Measurements from ENCODE around the gene DCDC2C. TPM values are rescaled to one million over a fixed set of nuclear protein-coding genes. Genes with fewer than 3 reads are reported as not detected.

Gene DCDC2C
- total and polyA plus RNA-seq, 8 donors: not detected

DNA sequence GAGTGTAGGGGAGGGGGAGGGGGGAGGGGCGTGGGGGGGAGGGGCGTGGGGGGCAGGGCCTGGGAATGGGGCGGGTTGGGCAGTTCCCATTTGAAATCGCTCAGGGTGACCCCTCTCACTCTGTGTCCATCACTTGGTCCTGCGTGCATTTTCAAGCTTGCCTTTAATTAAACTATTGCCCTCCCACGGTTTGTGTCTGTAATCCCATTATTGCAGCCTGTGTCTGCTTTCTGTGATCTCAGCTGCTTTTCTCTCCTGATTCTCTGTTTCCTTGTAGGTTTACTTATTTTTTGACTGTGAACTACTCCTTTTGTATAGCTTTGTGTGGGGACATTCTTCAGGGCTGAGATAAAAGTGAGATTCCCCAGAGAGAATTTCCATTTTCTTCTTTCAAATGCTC, 1.3 kb downstream of the DCDC2C start:
- no peaks in the 10 kb centered on the region for H3K4me1 ChIP-seq
- H3K9me3 ChIP-seq: no peaks in the 10 kb centered on the region
- ATAC-seq: no peak
- H3K36me3 ChIP-seq: no peaks in the 10 kb centered on the region
- H3K27me3 ChIP-seq: peaks cover 19 to 80% of the 10 kb centered on the region in 2 donors
- no peak overlapping the region for H3K4me3 ChIP-seq
- TF ChIP-seq, protein P1, sequence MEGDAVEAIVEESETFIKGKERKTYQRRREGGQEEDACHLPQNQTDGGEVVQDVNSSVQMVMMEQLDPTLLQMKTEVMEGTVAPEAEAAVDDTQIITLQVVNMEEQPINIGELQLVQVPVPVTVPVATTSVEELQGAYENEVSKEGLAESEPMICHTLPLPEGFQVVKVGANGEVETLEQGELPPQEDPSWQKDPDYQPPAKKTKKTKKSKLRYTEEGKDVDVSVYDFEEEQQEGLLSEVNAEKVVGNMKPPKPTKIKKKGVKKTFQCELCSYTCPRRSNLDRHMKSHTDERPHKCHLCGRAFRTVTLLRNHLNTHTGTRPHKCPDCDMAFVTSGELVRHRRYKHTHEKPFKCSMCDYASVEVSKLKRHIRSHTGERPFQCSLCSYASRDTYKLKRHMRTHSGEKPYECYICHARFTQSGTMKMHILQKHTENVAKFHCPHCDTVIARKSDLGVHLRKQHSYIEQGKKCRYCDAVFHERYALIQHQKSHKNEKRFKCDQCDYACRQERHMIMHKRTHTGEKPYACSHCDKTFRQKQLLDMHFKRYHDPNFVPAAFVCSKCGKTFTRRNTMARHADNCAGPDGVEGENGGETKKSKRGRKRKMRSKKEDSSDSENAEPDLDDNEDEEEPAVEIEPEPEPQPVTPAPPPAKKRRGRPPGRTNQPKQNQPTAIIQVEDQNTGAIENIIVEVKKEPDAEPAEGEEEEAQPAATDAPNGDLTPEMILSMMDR (IDR thresholded peaks at IDR 0.05): no peak
- DNase-seq: no peak
- intact Hi-C loops (cut with DNase I): no loop called here
- H3K27ac ChIP-seq: no peak overlapping the region

DNA sequence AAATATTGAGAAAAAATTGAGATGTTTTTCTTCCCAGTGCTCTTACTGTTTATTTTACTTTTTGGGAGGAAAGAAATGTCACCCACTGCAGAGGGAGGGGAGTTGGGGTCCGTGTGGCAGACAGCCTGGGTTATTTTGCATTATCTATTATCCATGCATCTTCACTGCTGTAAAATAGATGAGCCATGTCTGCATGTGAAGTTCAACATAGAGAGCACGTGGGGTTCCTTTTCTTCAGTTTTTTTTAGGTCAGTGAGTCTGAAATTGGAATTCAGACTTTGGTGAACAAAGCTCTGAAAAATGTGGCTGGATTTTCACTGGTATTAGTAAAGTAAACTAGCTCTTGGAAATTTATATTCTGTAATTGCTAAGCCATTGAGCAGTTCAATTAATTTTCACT, 2.4 kb downstream of the DCDC2C start:
- TF ChIP-seq, protein P1 (IDR thresholded peaks at IDR 0.05): no peak
- DNase-seq (no peak), ATAC-seq (no peak)
- Histone ChIP-seq H3K27ac (no peak overlapping the region), H3K27me3 (peaks cover 19 to 77% of the 10 kb centered on the region in 2 donors), H3K9me3 (no peaks in the 10 kb centered on the region), H3K4me3 (no peak overlapping the region), H3K36me3 (no peaks in the 10 kb centered on the region), H3K4me1 (no peaks in the 10 kb centered on the region)
- intact Hi-C loops (cut with DNase I): no loop called here

DNA sequence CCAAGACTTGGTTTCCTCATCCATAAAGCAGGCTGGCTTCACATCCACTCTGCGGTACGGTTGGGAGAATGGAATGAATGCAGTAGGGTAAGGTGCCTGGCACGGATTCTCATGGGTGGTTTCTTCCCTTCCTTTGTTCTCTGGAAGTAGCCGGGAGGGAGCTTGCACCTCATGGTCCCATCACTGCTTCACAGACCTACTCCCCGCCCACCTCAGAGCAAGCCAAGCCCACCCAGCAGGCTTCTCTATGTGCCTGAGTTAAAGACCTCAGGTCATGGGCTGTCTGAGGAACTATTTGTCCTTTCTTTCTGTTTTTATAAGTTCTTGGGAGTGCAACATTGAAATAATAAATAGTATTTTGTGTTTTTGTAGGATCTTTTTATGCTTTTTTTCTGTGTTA, 3.5 kb downstream of the DCDC2C start:
- Histone ChIP-seq H3K4me1 (no peaks in the 10 kb centered on the region), H3K9me3 (no peaks in the 10 kb centered on the region), H3K4me3 (no peak overlapping the region), H3K27ac (no peak overlapping the region), H3K27me3 (peaks cover 19 to 66% of the 10 kb centered on the region in 2 donors), H3K36me3 (no peaks in the 10 kb centered on the region)
- intact Hi-C loops (cut with DNase I): no loop called here
- TF ChIP-seq, protein P1 (IDR thresholded peaks at IDR 0.05): no peak
- ATAC-seq (no peak), DNase-seq (no peak)

DNA sequence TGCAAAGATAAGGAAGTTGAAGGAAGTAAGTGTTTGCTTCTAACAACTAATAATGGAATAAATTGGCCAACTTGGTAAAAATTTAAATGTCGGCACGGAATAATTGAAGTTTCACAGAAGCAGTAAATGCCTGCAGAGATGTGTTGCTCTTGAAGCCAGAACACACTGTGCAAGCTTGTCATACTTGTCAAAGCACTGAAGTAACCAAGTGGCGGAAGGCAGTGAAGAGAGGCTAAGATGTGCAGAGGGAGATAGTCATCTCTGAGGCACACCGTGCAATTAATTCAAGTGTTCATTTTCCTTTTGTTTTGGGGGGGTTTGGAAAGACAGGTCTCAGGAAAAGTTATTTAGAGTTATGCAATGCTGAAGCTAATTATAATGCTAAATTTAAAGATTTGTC, 5.2 kb downstream of the DCDC2C start:
- Histone ChIP-seq H3K4me1 (no peaks in the 10 kb centered on the region), H3K36me3 (no peaks in the 10 kb centered on the region), H3K9me3 (no peaks in the 10 kb centered on the region), H3K27me3 (peaks cover 11 to 49% of the 10 kb centered on the region in 2 donors), H3K27ac (no peak overlapping the region), H3K4me3 (no peak overlapping the region)
- intact Hi-C loops (cut with DNase I): no loop called here
- ATAC-seq (no peak), DNase-seq (no peak)
- TF ChIP-seq, protein P1 (IDR thresholded peaks at IDR 0.05): no peak

DNA sequence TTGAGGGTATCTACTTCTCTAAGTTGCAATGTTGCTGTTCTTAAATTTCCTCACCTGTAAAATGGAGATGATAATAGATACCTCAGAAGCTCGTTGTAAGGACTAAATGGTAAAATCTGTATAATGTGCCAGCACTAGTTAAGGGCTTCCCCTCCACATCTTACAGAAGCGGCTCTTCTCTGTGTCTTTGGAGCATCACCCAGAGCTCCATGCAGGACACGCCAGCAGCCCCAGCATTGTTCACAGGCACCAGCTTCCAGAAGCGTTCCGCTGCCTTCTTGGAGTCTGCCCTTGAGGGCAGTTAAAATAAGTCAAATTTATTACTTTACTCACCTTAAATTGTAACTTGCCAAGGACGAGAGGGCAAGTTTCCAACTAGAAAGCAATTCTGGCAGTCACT, 5.8 kb downstream of the DCDC2C start:
- TF ChIP-seq, protein P1 (IDR thresholded peaks at IDR 0.05): no peak
- H3K4me3 ChIP-seq: no peak overlapping the region
- ATAC-seq (no peak), DNase-seq (no peak)
- intact Hi-C loops (cut with DNase I): no loop called here
- no peaks in the 10 kb centered on the region for H3K9me3 ChIP-seq
- no peaks in the 10 kb centered on the region for H3K36me3 ChIP-seq
- H3K27me3 ChIP-seq: peaks cover 6 to 43% of the 10 kb centered on the region in 2 donors
- no peaks in the 10 kb centered on the region for H3K4me1 ChIP-seq
- H3K27ac ChIP-seq: no peak overlapping the region

Measured in left lung (tissue), 10 donors.